Measurements from ENCODE around the gene PRLR. TPM values are rescaled to one million over a fixed set of nuclear protein-coding genes. Genes with fewer than 3 reads are reported as not detected.
"Not testable (repeated sequence)": the region's sequence is repeated elsewhere in the genome, so short reads cannot be mapped to it uniquely, and the experiment has no call there.

Gene PRLR
- total RNA-seq, 1 donor from 2014 or later = 1.2 TPM

GRCh38 chr5:35135239-35135700 lies 95.0 kb downstream of the PRLR start:
- FAIRE-seq = no peak
- DNase-seq (ENCODE audit: low spot score in 2 of 2) = no peak

- DNase-seq (ENCODE audit: low spot score in 2 of 2) (no peak), FAIRE-seq (no peak)
Observed at GRCh38 chr5:35134278-35135030, 95.8 kb downstream of the PRLR start.

GRCh38 chr5:35133186-35133585 lies 97.1 kb downstream of the PRLR start:
- FAIRE-seq (no peak), DNase-seq (ENCODE audit: low spot score in 2 of 2) (no peak)

GRCh38 chr5:35131723-35132122 lies 98.6 kb downstream of the PRLR start:
- FAIRE-seq (no peak), DNase-seq (ENCODE audit: low spot score in 2 of 2) (no peak)

GRCh38 chr5:35129921-35130485 lies 100.3 kb downstream of the PRLR start:
- FAIRE-seq = no peak
- no peak for DNase-seq (ENCODE audit: low spot score in 2 of 2)

GRCh38 chr5:35129276-35129675 lies 101.0 kb downstream of the PRLR start:
- DNase-seq (ENCODE audit: low spot score in 2 of 2) (no peak), FAIRE-seq (no peak)

- no peak for DNase-seq (ENCODE audit: low spot score in 2 of 2)
- FAIRE-seq = no peak
Observed at GRCh38 chr5:35127006-35127405, 103.3 kb downstream of the PRLR start.

- no peak for DNase-seq (ENCODE audit: low spot score in 2 of 2)
- no peak for FAIRE-seq
Observed at GRCh38 chr5:35125746-35126145, 104.5 kb downstream of the PRLR start.

GRCh38 chr5:35124932-35125331 lies 105.4 kb downstream of the PRLR start:
- FAIRE-seq = no peak

GRCh38 chr5:35122819-35123218 lies 107.5 kb downstream of the PRLR start:
- DNase-seq (ENCODE audit: low spot score in 2 of 2) (no peak), FAIRE-seq (no peak)

More at GRCh38 chr5:35124932-35125331, 105.4 kb downstream of the PRLR start:
- no peak for DNase-seq (ENCODE audit: low spot score in 2 of 2)

GRCh38 chr5:35120715-35121114 lies 109.6 kb downstream of the PRLR start:
- no peak for FAIRE-seq
- no peak for DNase-seq (ENCODE audit: low spot score in 2 of 2)

- FAIRE-seq (no peak), DNase-seq (ENCODE audit: low spot score in 2 of 2) (no peak)
Observed at GRCh38 chr5:35117967-35118366, 112.3 kb downstream of the PRLR start.

GRCh38 chr5:35115920-35116319 lies 114.4 kb downstream of the PRLR start:
- DNase-seq (ENCODE audit: low spot score in 2 of 2) (no peak), FAIRE-seq (no peak)

GRCh38 chr5:35114698-35115097 lies 115.6 kb downstream of the PRLR start:
- no peak for DNase-seq (ENCODE audit: low spot score in 2 of 2)
- FAIRE-seq = no peak

GRCh38 chr5:35112300-35112699 lies 118.0 kb downstream of the PRLR start:
- DNase-seq (ENCODE audit: low spot score in 2 of 2) (no peak), FAIRE-seq (no peak)

- not testable (repeated sequence) for DNase-seq (ENCODE audit: low spot score in 2 of 2); FAIRE-seq
Observed at GRCh38 chr5:35104550-35104949, 125.7 kb downstream of the PRLR start.

GRCh38 chr5:35103637-35104299 lies 126.5 kb downstream of the PRLR start:
- FAIRE-seq (no peak), DNase-seq (ENCODE audit: low spot score in 2 of 2) (no peak)

GRCh38 chr5:35101720-35102119 lies 128.6 kb downstream of the PRLR start:
- not testable (repeated sequence) for DNase-seq (ENCODE audit: low spot score in 2 of 2); FAIRE-seq

GRCh38 chr5:35101016-35101415 lies 129.3 kb downstream of the PRLR start:
- no peak for FAIRE-seq

GRCh38 chr5:35098214-35098613 lies 132.1 kb downstream of the PRLR start:
- DNase-seq (ENCODE audit: low spot score in 2 of 2) = no peak
- no peak for FAIRE-seq

More at GRCh38 chr5:35101016-35101415, 129.3 kb downstream of the PRLR start:
- DNase-seq (ENCODE audit: low spot score in 2 of 2) = no peak

- no peak for DNase-seq (ENCODE audit: low spot score in 2 of 2)
- FAIRE-seq = no peak
Observed at GRCh38 chr5:35096932-35097331, 133.4 kb downstream of the PRLR start.

All from frontal cortex (tissue), 4 donors.